ENCODE results near the gene PRR7. TPM values are rescaled to one million over a fixed set of nuclear protein-coding genes. Genes with fewer than 3 reads are reported as not detected.

Gene PRR7
- total RNA-seq, 4 donors from 2014 or later, result 1.6 to 2.7 (median 2.2) TPM; not detected in 1

DNA sequence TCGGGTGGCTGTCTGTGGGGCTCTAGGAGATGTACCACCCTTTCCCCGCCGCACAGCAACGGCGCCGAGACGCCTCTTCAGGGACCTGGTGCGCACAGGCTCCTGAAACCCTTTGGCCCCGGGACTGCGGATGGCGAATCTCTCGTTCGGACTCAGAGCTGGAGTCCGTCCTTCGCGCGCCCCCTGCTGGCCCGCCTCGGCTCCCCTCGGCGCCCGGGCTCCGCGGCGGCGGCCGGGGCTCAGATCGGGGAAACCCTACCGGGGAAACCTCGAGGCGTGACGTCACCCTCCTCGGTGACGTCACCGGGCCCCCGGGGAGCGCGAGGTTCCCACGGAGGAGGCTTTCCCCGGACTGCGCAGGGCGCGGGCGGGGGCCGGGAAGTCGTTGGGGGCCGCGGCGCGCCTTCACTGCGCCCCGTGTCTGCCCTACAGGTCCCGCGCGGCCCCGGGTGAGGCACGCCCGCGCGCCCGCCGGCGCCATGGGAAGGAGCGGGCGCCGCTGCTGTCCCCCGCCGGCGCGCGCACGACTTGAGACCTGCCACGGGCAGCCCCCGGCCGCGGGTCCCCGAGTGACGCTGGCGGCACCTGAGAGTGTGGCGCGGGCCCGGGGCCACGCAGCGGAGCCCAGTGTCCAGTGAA, 7.9 kb downstream of the PRR7 start:
- H3K4me3 ChIP-seq, result peak overlapping the region; percentile 36 to 71
- H3K9me3 ChIP-seq, result no peaks in the 10 kb centered on the region
- peaks cover 0 to 50% (median 10%) of the 10 kb centered on the region in 3 donors for H3K4me1 ChIP-seq
- peak in 3 of 4 experiments; percentile 93 to 98 (median 95) for TF ChIP-seq CTCF (IDR thresholded peaks at IDR 0.05)
- no peak for TF ChIP-seq POLR2A (IDR thresholded peaks at IDR 0.05)
- TF ChIP-seq EP300 (IDR thresholded peaks at IDR 0.05), result no peak
- TF ChIP-seq POLR2AphosphoS5 (IDR thresholded peaks at IDR 0.05), result peak; percentile 22
- peak overlapping the region in 3 of 4 donors; percentile 79 to 81 (median 80) for H3K27ac ChIP-seq
- peaks cover 37% of the 10 kb centered on the region for H3K27me3 ChIP-seq
- peak; percentile 76 for ATAC-seq
- WGBS, 2 donors (ENCODE audit: low coverage in 1 of 2), result no CpG with 5 or more reads among the region's 84 CpGs
- H3K36me3 ChIP-seq, result peaks cover 0 to 20% of the 10 kb centered on the region in 2 donors

DNA sequence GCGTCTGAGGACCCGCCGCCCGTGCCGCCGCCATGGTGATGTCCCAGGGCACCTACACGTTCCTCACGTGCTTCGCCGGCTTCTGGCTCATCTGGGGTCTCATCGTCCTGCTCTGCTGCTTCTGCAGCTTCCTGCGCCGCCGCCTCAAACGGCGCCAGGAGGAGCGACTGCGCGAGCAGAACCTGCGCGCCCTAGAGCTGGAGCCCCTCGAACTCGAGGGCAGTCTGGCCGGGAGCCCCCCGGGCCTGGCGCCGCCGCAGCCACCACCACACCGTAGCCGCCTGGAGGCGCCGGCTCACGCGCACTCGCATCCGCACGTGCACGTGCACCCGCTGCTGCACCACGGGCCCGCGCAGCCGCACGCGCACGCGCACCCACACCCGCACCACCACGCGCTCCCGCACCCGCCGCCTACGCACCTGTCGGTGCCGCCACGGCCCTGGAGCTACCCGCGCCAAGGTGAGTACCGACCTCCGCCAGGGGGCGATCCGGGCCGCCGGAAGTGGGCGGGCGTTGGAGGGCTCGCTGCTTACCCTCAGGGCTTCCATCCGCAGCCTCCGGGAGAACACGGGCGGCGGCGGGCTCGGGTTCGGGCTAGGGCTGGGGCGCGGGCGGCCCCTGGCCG, 8.5 kb downstream of the PRR7 start:
- H3K36me3 ChIP-seq, result peaks cover 0 to 26% of the 10 kb centered on the region in 2 donors
- H3K4me3 ChIP-seq, result peak overlapping the region; percentile 36 to 71
- peak overlapping the region in 3 of 4 donors; percentile 79 to 81 (median 80) for H3K27ac ChIP-seq
- peak; percentile 51 to 84 (median 84) for TF ChIP-seq CTCF (IDR thresholded peaks at IDR 0.05)
- no peak for TF ChIP-seq EP300 (IDR thresholded peaks at IDR 0.05)
- no peak for TF ChIP-seq POLR2AphosphoS5 (IDR thresholded peaks at IDR 0.05)
- peak in 1 of 2 donors; percentile 17 for TF ChIP-seq POLR2A (IDR thresholded peaks at IDR 0.05)
- H3K4me1 ChIP-seq, result peaks cover 0 to 50% (median 10%) of the 10 kb centered on the region in 3 donors
- no peaks in the 10 kb centered on the region for H3K9me3 ChIP-seq
- WGBS, 2 donors (ENCODE audit: low coverage in 1 of 2), result no CpG with 5 or more reads among the region's 80 CpGs
- H3K27me3 ChIP-seq, result peaks cover 31% of the 10 kb centered on the region
- ATAC-seq, result peak; percentile 43

DNA sequence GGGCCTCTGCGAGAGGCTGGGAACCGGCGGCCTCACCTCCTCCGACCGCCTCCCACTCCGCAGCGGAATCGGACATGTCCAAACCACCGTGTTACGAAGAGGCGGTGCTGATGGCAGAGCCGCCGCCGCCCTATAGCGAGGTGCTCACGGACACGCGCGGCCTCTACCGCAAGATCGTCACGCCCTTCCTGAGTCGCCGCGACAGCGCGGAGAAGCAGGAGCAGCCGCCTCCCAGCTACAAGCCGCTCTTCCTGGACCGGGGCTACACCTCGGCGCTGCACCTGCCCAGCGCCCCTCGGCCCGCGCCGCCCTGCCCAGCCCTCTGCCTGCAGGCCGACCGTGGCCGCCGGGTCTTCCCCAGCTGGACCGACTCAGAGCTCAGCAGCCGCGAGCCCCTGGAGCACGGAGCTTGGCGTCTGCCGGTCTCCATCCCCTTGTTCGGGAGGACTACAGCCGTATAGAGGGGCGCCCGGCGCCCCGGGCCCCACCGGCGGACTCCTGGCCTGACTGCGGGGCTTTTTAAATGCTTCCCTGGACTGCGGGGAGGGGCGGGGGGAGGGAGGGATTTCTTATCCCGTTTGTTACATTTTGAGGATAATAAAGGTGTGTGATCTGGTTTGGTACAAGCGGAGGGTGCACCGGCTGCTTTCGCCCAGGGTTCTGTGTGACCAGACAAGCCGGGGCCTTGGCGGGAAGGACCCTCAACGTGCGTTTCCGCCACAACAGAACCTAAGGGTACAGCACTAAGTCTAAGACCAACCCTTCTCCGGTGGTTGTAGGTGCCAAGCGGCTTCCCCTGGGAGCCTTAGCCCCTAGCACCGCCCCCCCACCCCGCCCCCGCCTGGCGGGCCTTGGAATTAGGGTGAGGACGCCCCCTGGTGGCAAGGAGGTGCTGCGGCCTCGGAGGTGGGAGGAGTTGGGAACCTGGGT, 9.3 kb downstream of the PRR7 start:
- H3K27me3 ChIP-seq, result peaks cover 23% of the 10 kb centered on the region
- H3K4me1 ChIP-seq, result peaks cover 0 to 50% (median 10%) of the 10 kb centered on the region in 3 donors
- WGBS, 2 donors (ENCODE audit: low coverage in 1 of 2), result 0% methylated on average over 3 of the region's 76 CpGs; no CpG with 5 or more reads in 1 of the 2 donors
- no peaks in the 10 kb centered on the region for H3K9me3 ChIP-seq
- TF ChIP-seq POLR2AphosphoS5 (IDR thresholded peaks at IDR 0.05), result peak; percentile 56
- TF ChIP-seq CTCF (IDR thresholded peaks at IDR 0.05), result peak in 3 of 4 experiments; percentile 69 to 97 (median 85)
- TF ChIP-seq EP300 (IDR thresholded peaks at IDR 0.05), result no peak
- no peak for TF ChIP-seq POLR2A (IDR thresholded peaks at IDR 0.05)
- H3K36me3 ChIP-seq, result peaks cover 0 to 31% of the 10 kb centered on the region in 2 donors
- peak overlapping the region in 3 of 4 donors; percentile 79 to 81 (median 80) for H3K27ac ChIP-seq
- peak overlapping the region; percentile 36 to 71 for H3K4me3 ChIP-seq
- ATAC-seq, result peak; percentile 61

DNA sequence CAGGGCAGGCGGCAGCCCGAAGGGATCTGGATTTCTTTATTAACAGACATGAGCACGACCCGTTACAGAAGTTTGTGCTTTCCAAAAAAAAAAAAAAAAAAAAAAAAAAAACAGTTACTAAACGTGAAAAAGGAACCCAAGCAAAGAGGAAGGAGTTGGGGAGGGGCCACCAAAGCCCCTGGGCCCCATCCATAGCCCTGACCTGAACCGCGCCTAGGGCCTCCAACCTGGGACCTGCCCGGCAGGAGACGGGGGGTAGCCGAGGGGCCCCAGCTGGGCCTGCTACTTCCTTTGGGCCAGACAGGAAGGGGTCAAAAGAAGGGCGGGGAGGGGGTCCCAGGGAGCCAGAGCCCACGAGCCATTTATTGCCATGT, 10.0 kb downstream of the PRR7 start:
- no peak for ATAC-seq
- 0 to 24% methylated on average over 1 to 5 of the region's 12 CpGs for WGBS, 2 donors (ENCODE audit: low coverage in 1 of 2)
- H3K27ac ChIP-seq, result peak overlapping the region in 3 of 4 donors; percentile 74 to 81 (median 79)

More for the DNA sequence above, 10.0 kb downstream of the PRR7 start:
- Histone ChIP-seq H3K36me3 (peaks cover 0 to 31% of the 10 kb centered on the region in 2 donors), H3K4me1 (peaks cover 0 to 53% (median 10%) of the 10 kb centered on the region in 3 donors), H3K4me3 (peak overlapping the region in 1 of 2 donors; percentile 71), H3K27me3 (peaks cover 19% of the 10 kb centered on the region), H3K9me3 (no peaks in the 10 kb centered on the region)
- TF ChIP-seq CTCF (IDR thresholded peaks at IDR 0.05), result peak in 1 of 4 experiments; percentile 4
- no peak for TF ChIP-seq POLR2A (IDR thresholded peaks at IDR 0.05)
